Left ventricle myocardium inferior (tissue), 1 donor: Measurements from ENCODE around the gene MAPK11. TPM values are rescaled to one million over a fixed set of nuclear protein-coding genes. Genes with fewer than 3 reads are reported as not detected.

Experiments
- DNase-seq: peaks from one replicate; pipeline ENCODE4 v3.0.0-alpha.2; 2020
- H3K27ac ChIP-seq: fragments of 200-600 bp; replicated peaks from 2 replicates; pipeline ENCODE4 v1.8.0; 2021
- H3K27me3 ChIP-seq: fragments of 200-600 bp; 2 replicates; pipeline ENCODE4 v1.8.0; 2021; ENCODE audit warnings: low read depth
- H3K36me3 ChIP-seq: fragments of 200-600 bp; 2 replicates; pipeline ENCODE4 v1.8.0; 2021
- H3K4me1 ChIP-seq: fragments of 200-600 bp; 2 replicates; pipeline ENCODE4 v1.8.0; 2021
- H3K4me3 ChIP-seq: fragments of 200-600 bp; 2 replicates; pipeline ENCODE4 v1.8.0; 2021; ENCODE audit warnings: mild to moderate bottlenecking, moderate library complexity
- H3K9me3 ChIP-seq: fragments of 200-600 bp; replicated peaks from 2 replicates; pipeline ENCODE4 v1.8.0; 2021
- intact Hi-C: fragments of 100-400 bp; cut with micrococcal nuclease; formaldehyde crosslinking; loops from one replicate; pipeline ENCODE4 v1.11.0; 2022
- total RNA-seq: library from RNA; stranded (reverse); fragmentation: NEBNext Ultra II Directional; extraction: Animal tissue kit (Norgen Biotek cat#: 25700); gene quantifications from one replicate; pipeline ENCODE4 v1.2.1, GENCODE V29; 2021
- TF ChIP-seq, protein P1 (sequence below): fragments of 200-600 bp; IDR thresholded peaks from 2 replicates; pipeline ENCODE4 v1.8.0; 2021; ENCODE audit warnings: antibody characterized with exemption, mild to moderate bottlenecking, borderline replicate concordance
- donor health status: DM: no; HTN: yes; CAD: no; lungs with severe emphysema.

MAPK11 gene
- total RNA-seq, 1 donor from 2014 or later, result 7.8 TPM

DNA sequence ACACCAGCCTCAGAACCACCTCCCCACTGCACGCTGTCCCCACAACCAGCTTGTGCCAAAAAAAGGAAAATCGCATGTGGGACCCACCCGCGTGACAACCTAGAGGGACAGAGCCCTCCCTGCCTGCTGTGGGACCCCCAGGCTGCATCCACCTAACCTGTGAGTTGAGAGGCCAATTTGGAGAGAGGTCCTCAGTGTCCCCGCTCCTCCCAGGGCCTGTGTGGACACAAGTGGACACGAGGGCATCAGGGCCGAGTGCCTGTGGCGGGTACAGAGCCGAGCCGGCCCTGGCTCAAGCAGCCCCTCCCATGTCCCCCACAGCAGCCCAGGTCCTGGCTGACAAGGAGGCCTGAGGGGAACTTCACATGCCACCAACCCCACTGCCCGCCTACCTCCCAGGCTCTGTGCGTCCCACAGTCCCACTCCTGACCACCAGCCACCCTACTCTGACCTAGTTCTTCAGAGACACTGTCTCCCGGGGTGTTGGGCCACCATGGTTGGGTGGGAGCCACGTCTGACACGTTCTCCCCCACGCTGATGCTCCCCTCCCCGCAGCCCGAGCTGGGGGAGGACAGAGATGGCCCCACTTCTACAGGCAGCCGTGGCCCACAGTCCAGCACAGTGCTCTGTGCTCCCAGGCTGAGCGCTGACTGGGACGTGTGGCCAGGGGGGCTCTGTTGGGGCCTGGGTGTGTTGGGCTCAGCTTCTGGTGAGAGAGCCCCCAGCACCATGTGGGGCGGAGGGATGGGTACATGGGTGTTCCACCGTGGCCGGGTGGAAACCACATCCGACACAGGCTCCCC lies 50.2 kb downstream of the MAPK11 start:
- intact Hi-C loops, result no loop called here
- TF ChIP-seq, protein P1, sequence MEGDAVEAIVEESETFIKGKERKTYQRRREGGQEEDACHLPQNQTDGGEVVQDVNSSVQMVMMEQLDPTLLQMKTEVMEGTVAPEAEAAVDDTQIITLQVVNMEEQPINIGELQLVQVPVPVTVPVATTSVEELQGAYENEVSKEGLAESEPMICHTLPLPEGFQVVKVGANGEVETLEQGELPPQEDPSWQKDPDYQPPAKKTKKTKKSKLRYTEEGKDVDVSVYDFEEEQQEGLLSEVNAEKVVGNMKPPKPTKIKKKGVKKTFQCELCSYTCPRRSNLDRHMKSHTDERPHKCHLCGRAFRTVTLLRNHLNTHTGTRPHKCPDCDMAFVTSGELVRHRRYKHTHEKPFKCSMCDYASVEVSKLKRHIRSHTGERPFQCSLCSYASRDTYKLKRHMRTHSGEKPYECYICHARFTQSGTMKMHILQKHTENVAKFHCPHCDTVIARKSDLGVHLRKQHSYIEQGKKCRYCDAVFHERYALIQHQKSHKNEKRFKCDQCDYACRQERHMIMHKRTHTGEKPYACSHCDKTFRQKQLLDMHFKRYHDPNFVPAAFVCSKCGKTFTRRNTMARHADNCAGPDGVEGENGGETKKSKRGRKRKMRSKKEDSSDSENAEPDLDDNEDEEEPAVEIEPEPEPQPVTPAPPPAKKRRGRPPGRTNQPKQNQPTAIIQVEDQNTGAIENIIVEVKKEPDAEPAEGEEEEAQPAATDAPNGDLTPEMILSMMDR, result no peak
- Histone ChIP-seq H3K36me3 (peaks cover 84% of the 10 kb centered on the region), H3K4me3 (no peak overlapping the region), H3K9me3 (no peaks in the 10 kb centered on the region), H3K27ac (peak overlapping the region; percentile 12), H3K27me3 (no peaks in the 10 kb centered on the region), H3K4me1 (peaks cover 25% of the 10 kb centered on the region)
- no peak for DNase-seq

DNA sequence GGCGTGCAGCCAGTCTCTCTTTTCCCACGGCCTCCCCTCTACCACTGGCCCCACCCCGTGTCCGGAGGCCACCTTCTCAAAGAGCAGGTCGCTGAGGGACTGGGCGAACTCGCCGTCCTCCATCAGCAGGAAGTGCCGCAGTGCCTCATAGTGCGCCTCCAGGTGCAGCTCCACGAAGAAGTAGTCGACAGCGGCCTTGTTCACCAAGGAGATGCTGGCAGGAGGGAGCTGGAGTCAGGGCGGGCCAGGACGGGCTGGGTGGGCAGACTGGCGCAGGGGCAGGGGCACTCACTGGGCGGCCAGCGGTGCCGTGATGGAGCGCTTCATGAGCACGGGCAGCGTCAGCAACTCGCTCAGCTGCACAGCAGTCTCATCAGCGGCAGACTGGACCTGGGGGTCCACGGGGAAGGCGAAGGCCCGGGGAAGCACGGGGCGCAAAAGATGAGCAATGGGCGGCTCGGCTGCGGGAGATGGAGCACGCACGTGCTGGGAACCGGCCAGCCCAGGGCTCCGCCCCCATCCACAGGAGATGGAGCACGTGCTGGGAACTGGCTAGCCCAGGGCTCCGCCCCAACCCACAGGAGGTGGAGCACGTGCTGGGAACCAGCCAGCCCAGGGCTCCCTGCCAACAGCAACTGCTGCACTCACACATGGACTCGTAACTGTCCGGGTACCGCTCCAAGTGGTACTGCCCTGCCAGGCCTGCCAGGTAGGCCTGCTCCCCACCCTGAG lies 51.0 kb downstream of the MAPK11 start:
- H3K4me1 ChIP-seq, result peaks cover 30% of the 10 kb centered on the region
- H3K4me3 ChIP-seq, result no peak overlapping the region
- peak; percentile 89 for DNase-seq
- H3K27me3 ChIP-seq, result no peaks in the 10 kb centered on the region
- H3K27ac ChIP-seq, result no peak overlapping the region
- intact Hi-C loops, result no loop called here
- H3K9me3 ChIP-seq, result no peaks in the 10 kb centered on the region
- TF ChIP-seq, protein P1, result no peak
- peaks cover 85% of the 10 kb centered on the region for H3K36me3 ChIP-seq

DNA sequence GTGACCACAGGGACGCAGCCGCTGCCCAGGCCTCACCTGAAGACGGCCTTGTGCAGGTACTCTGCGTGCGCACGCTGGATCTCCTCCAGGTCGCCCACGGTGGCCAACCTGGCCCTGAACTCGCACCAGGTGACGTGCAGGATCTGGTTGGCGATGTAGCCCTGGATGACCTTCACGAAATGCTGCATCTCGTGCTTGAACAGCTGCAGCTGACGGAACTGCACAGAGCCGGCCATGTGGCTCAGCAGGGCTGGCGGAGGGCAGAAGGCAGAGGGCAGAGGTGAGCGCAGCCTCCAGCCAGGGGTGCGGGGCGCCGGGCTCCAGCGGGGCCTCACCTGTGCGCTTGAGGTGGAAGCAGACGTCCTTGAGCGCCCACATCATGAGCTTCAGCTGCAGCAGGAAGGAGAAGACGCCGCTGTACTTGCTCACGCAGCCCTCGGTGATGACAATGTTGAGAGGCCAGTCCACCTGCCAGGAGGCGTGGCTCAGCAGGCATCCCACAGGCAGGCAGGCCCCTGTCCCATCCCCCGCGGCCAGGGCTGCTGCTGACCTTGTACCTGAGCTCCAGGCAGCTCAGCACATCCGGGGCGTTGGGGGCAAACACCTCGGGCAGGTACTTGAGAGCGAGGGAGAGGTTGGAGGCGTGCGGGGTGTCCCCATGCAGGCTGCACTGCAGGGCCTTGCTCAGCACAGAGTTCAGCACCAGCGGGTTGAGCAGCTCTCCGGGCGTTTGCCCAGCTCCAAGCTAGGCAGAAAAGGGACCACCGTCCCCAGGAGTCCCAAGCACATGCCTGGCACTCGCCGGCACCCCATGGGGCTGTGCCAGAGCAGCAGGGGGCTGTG lies 51.8 kb downstream of the MAPK11 start:
- TF ChIP-seq, protein P1, result no peak
- H3K4me1 ChIP-seq, result peaks cover 30% of the 10 kb centered on the region
- intact Hi-C loops, result no loop called here
- peaks cover 85% of the 10 kb centered on the region for H3K36me3 ChIP-seq
- no peak overlapping the region for H3K27ac ChIP-seq
- H3K9me3 ChIP-seq, result no peaks in the 10 kb centered on the region
- no peaks in the 10 kb centered on the region for H3K27me3 ChIP-seq
- no peak overlapping the region for H3K4me3 ChIP-seq
- no peak for DNase-seq

DNA sequence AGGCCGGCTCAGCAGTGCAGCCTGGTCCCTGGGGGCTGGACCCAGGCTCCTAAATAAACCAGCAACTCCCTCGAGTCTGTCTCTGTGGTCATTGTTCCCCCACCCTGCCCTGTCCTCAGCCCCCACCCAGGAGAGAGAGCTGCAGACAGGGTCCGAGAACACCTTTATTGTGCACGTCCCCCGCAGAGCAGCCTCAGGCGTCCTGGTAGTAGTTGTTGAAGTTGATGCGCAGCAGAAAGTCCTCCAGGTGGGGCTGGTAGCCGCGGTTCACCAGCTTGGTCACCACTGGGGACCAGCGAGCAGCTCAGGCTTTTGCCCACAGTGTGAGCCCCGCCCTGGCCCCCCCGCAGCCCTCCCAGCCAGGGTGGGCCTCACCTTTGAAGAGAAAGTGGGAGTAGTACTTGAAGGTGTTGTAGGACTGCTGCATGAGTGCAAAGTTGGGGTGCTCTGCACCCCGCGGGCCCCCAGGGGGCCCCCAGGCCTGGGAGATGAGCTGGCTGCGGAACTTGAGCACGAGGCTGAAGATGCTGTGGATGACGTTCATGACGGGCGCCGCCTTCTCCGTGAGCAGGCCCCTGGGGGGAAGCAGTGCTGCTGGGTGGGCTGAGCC lies 52.5 kb downstream of the MAPK11 start:
- intact Hi-C loops, result no loop called here
- no peaks in the 10 kb centered on the region for H3K27me3 ChIP-seq
- TF ChIP-seq, protein P1, result no peak
- peaks cover 30% of the 10 kb centered on the region for H3K4me1 ChIP-seq
- no peak overlapping the region for H3K4me3 ChIP-seq
- no peak for DNase-seq
- no peaks in the 10 kb centered on the region for H3K9me3 ChIP-seq
- no peak overlapping the region for H3K27ac ChIP-seq
- peaks cover 85% of the 10 kb centered on the region for H3K36me3 ChIP-seq
